ENCODE data around the gene TGDS. TPM values are rescaled to one million over a fixed set of nuclear protein-coding genes. Genes with fewer than 3 reads are reported as not detected.
A peak's percentile ranks its signal among the peaks of the same experiment; 100 is the strongest.

TGDS gene
- total RNA-seq, 1 donor from 2014 or later: 7.2 TPM

DNA sequence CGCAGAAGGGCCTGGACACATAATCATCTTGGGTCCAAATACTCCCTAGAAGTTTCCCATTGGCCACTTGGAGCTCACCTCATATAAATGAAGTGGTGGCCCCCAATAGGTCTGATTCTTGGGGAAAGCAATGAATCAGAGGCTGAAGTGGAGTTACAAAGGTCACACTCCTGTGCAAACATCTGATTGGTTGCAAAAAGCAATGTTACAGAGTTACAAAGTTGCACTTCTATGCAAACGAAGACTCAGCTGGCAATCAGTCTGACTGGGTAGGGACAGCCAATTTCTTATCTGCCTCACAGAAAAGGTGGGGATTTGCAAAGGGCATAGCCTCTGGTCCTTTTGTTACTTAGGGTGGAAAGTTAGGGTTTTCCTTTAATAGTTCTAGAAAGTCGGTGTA, 3.9 kb upstream of the TGDS start:
- peaks cover 3% of the 10 kb centered on the region for H3K36me3 Mint-ChIP-seq (ENCODE audit: unreplicated experiment)
- no peaks in the 10 kb centered on the region for H3K27me3 Mint-ChIP-seq (ENCODE audit: unreplicated experiment)
- H3K4me3 Mint-ChIP-seq (ENCODE audit: unreplicated experiment): no peak overlapping the region
- DNase-seq (ENCODE audit: extremely low spot score, unreplicated experiment): no peak
- no peaks in the 10 kb centered on the region for H3K9me3 Mint-ChIP-seq (ENCODE audit: unreplicated experiment)
- TF ChIP-seq, protein P1, sequence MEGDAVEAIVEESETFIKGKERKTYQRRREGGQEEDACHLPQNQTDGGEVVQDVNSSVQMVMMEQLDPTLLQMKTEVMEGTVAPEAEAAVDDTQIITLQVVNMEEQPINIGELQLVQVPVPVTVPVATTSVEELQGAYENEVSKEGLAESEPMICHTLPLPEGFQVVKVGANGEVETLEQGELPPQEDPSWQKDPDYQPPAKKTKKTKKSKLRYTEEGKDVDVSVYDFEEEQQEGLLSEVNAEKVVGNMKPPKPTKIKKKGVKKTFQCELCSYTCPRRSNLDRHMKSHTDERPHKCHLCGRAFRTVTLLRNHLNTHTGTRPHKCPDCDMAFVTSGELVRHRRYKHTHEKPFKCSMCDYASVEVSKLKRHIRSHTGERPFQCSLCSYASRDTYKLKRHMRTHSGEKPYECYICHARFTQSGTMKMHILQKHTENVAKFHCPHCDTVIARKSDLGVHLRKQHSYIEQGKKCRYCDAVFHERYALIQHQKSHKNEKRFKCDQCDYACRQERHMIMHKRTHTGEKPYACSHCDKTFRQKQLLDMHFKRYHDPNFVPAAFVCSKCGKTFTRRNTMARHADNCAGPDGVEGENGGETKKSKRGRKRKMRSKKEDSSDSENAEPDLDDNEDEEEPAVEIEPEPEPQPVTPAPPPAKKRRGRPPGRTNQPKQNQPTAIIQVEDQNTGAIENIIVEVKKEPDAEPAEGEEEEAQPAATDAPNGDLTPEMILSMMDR (IDR thresholded peaks at IDR 0.05): no peak
- H3K4me1 Mint-ChIP-seq (ENCODE audit: unreplicated experiment): peaks cover 32% of the 10 kb centered on the region
- no peak overlapping the region for H3K27ac Mint-ChIP-seq (ENCODE audit: unreplicated experiment)

DNA sequence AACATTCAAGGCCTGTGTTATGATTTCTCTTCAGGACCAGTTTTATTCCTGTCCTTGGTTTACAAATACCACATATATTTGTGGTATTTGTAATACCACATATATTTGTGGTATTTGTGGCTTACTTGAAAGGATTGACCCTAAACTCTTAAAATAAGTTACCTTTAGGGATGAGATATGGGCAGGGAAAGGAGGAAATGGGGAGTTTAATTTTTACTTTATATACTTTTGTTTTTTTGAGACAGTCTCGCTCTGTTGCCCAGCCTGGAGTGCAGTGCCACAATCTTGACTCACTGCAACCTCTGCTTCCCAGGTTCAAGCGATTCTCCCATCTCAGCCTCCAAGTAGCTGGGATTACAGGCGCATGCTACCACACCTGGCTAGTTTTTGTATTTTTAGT, 2.3 kb upstream of the TGDS start:
- DNase-seq (ENCODE audit: extremely low spot score, unreplicated experiment): no peak
- no peak overlapping the region for H3K4me3 Mint-ChIP-seq (ENCODE audit: unreplicated experiment)
- TF ChIP-seq, protein P1 (IDR thresholded peaks at IDR 0.05): no peak
- peaks cover 37% of the 10 kb centered on the region for H3K4me1 Mint-ChIP-seq (ENCODE audit: unreplicated experiment)
- H3K36me3 Mint-ChIP-seq (ENCODE audit: unreplicated experiment): peaks cover 3% of the 10 kb centered on the region
- no peaks in the 10 kb centered on the region for H3K27me3 Mint-ChIP-seq (ENCODE audit: unreplicated experiment)
- H3K27ac Mint-ChIP-seq (ENCODE audit: unreplicated experiment): no peak overlapping the region
- H3K9me3 Mint-ChIP-seq (ENCODE audit: unreplicated experiment): no peaks in the 10 kb centered on the region

DNA sequence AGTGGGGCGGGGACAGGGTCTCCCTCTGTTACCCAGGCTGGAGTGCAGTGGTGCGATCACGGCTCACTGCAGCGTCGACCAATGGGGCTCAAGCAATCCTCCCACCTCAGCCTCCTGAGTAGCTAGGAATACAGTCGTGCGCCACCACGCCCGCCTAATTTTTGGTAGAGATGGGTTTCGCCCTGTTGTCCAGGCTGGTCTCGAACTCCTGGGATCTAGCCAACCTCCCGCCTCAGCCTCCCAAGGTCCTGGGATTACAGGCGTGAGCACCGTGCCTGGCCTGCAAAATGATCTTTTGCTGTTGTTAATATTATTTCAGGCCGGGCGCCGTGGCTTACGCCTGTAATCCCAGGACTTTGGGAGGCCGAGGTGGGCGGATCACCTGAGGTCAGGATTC, 621 bp upstream of the TGDS start:
- H3K4me1 Mint-ChIP-seq (ENCODE audit: unreplicated experiment): peaks cover 28% of the 10 kb centered on the region
- H3K9me3 Mint-ChIP-seq (ENCODE audit: unreplicated experiment): no peaks in the 10 kb centered on the region
- TF ChIP-seq, protein P1 (IDR thresholded peaks at IDR 0.05): no peak
- H3K27ac Mint-ChIP-seq (ENCODE audit: unreplicated experiment): peak overlapping the region; percentile 89
- H3K4me3 Mint-ChIP-seq (ENCODE audit: unreplicated experiment): peak overlapping the region; percentile 86
- no peaks in the 10 kb centered on the region for H3K27me3 Mint-ChIP-seq (ENCODE audit: unreplicated experiment)
- peaks cover 7% of the 10 kb centered on the region for H3K36me3 Mint-ChIP-seq (ENCODE audit: unreplicated experiment)
- DNase-seq (ENCODE audit: extremely low spot score, unreplicated experiment): no peak

DNA sequence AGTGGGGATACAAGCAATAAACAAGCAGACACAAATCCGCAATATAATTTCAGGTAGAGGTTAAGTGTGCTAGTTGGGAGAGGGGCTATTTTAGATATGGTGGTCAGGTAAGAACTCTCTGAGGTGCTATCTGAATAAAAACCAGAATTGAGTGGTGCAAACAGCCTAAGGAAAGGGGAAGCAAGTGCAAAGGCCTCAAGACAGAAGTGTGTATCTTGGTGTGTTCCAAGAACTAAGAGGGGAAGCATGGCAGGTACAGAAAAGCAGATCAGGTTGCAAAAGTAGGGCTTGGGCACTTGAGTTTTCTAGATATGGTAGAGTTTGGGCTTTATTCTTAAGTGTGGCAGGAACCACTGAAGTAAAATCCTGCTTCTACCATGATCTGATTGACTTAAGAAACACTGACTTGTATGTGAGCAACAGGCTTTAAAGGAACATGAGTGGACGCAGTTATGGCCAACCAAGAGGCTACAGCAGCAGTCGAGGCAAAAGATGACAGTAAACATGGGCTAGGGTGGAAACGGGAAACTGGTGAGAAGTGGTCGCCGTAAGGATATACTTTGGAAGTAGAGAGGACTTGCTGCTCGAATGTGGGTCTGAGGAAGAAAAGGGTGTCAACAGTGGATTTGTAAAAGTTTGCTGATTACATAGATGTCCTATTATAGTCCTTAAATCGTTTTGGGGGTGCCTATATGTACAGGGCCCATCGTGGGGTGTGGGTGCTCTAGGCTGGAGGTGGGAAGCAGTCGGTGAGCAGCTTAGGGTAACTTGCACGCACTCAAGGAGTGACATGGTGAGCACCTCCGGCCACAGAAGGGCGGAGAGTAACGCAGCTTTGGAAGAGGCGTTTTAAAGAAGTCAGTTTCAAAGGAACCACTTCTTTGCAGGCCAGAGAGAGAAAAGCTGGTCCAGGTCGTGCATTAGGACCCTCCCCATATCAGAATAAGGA, 677 bp downstream of the TGDS start:
- no peaks in the 10 kb centered on the region for H3K9me3 Mint-ChIP-seq (ENCODE audit: unreplicated experiment)
- H3K4me1 Mint-ChIP-seq (ENCODE audit: unreplicated experiment): peaks cover 26% of the 10 kb centered on the region

DNA sequence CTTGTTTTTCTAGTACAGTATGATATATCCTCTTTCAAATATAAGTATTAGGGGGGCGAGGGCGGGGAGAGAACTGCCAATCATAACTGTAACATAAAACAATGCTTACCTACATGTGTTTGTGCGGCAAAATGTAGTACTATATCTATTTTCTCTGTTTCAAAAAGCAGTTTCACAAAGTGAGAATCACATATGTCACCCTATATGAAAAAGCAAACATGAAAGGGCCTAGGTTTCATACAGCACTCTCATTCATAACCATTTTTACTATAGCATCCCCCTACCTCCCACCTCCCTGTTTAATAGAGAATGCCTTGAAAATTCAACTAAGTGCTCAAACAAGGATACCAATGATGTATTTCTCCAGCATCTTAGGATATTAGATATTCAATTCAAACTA, 5.2 kb downstream of the TGDS start:
- Mint-ChIP-seq H3K36me3 (ENCODE audit: unreplicated experiment) (peaks cover 22% of the 10 kb centered on the region), H3K27ac (ENCODE audit: unreplicated experiment) (no peak overlapping the region), H3K27me3 (ENCODE audit: unreplicated experiment) (no peaks in the 10 kb centered on the region), H3K4me1 (ENCODE audit: unreplicated experiment) (peaks cover 19% of the 10 kb centered on the region), H3K9me3 (ENCODE audit: unreplicated experiment) (no peaks in the 10 kb centered on the region), H3K4me3 (ENCODE audit: unreplicated experiment) (no peak overlapping the region)
- DNase-seq (ENCODE audit: extremely low spot score, unreplicated experiment): no peak
- TF ChIP-seq, protein P1 (IDR thresholded peaks at IDR 0.05): no peak

More for the DNA sequence above, 677 bp downstream of the TGDS start:
- no peak for DNase-seq (ENCODE audit: extremely low spot score, unreplicated experiment)
- Mint-ChIP-seq H3K27me3 (ENCODE audit: unreplicated experiment) (no peaks in the 10 kb centered on the region), H3K4me3 (ENCODE audit: unreplicated experiment) (peak overlapping the region; percentile 86), H3K27ac (ENCODE audit: unreplicated experiment) (peak overlapping the region; percentile 89), H3K36me3 (ENCODE audit: unreplicated experiment) (peaks cover 4% of the 10 kb centered on the region)
- TF ChIP-seq, protein P1 (IDR thresholded peaks at IDR 0.05): no peak
